ENCODE results near the gene TENM4.

Gene TENM4

GRCh38 chr11:79296141-79296540, 144.7 kb downstream of the TENM4 start:
- no peak for DNase-seq (ENCODE audit: low read depth)

DNA sequence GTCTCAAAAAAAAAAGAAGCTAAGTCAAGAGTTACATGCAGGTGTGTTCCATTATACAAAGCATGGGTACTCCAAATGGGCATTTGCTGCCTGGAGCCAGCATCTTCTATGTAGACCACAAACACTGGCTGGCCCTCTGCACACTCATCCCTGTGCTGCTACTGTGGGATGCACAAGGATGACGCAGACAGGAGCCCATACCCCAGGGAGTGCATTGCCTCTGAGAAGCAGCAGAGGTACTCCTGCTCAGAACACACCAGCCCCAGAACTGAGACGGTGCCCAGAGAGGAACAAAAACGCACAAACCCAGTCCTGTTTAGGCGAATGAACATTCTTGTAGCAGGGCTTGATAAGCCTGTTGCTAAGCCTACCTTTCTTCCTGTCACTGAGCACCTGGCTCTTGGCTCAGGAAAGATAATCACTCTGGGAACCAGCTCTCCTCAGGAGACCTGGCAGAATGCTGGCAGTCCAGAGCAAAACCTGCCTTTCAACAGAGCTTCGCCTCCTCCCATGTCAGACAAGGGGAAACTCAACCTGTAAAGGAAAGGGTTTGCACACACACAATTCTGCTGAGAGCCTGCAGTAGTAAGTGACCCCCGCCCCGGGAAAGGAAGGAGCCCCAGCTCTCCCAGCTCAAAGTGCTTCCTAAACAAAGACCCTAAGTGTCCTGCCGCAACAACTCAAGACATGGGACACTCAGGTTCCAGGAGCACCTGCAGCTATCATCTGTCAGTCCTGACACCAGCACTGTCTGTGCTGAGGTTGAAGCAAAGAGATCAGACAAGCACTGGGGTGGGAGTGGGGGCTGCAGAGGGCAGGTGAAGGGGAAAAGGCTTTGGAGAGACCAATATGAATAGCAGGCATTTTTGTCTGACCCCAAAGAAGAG, 145.7 kb downstream of the TENM4 start:
- no peak for DNase-seq (ENCODE audit: low read depth)

DNA sequence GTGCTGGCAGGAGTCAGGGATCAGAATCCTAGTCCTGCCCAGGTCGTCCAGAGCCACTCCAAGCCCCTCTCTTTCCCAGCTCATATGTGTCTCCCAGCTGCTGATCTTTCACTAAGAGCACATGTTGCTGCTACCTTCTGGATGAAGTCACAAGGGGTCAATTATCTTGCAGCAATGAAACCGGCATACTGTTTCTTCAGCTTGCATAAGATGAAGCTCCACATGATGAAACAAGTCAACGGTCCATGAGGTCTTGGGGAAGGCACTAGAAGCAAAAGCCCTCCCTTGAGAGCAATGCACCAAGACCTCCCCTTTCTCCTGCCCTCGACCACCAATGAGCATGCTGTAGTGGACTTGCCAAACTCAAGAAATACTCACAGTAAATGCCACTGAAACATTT, 148.9 kb downstream of the TENM4 start:
- no peak for DNase-seq (ENCODE audit: low read depth)

DNA sequence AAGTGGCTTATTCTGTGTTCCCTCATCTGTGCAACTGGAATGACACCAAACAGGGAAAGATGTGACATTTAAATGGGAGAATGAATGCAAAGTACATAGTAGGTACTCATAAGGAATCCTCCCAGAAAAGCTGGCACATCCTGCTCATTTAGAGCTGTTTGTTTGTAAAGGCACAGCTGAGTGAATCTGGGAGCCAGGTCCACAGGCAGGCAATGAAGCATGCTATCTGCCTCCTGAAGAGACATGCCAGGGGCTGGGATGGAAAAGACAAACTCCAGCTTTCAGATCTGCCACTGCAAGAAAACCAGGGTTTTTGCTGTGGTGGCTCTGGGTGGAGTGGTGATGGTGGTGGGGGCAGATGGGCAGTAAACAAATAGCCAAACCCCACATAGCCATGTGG, 150.1 kb downstream of the TENM4 start:
- no peak for DNase-seq (ENCODE audit: low read depth)

DNA sequence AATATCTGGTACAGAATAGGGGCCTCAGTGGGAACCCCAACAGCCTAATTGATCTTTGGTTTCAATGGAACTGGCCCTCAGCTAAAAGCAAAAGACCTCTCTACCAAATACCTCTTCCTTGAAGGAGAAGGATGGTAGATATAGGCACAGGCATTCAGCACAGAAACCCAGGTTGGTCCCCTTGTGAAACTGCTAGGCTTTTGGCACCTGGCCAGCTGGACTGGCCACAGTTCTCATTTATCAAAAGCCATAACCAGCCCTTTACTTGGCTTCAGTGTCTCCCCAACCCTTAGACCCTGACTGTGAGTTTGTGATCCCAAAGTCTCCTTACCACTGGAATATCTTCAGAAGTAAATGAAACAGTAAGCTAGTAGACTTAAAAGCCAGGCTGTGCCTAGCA, 152.9 kb downstream of the TENM4 start:
- DNase-seq (ENCODE audit: low read depth): no peak

DNA sequence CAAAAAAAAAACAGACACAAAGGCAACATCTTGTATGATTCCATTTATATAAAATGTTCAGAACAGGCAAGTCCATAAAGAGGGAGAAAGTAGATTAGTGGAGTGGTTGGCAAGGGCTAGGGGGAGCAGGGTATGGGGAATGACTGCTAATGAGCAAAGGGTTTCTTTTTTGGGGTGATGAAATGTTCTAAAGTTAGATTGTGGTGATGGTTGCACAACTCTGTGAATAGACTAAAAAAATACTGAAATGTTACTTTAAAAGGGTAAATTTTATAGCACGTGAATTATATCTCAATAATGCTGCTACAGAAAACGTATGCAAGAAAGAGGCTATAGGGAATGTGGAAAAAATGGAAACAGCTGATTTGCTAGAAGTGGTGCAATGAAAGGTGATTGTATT, 155.1 kb downstream of the TENM4 start:
- no peak for DNase-seq (ENCODE audit: low read depth)

DNA sequence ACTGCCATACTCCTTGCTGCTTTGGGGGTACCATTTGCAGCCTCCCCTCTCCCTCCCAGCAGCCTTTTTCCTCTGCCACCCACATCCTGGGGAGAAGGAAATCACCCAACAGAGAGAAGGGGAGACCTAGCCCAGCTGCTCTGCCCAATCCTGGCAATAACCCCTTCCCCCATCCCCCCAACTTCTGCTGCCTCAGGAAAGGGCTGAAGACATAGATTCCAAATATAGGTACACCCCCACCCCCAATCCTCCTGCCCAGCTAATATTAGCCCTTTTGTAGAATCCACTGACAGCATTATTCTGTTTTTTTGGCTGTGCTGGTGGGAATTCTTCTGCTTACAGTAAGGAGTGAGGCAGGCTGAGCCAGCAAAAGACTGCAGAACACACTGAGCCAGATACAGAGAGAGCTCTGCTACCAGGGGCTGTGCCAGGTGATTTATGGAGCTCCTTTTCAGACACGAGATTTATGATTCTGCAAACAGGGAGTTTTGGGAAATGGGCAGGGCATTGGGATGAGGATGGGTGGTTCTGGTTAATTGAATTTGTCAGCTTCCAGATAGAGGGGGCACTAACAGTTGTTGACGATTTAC, 164.0 kb downstream of the TENM4 start:
- DNase-seq (ENCODE audit: low read depth): no peak

DNA sequence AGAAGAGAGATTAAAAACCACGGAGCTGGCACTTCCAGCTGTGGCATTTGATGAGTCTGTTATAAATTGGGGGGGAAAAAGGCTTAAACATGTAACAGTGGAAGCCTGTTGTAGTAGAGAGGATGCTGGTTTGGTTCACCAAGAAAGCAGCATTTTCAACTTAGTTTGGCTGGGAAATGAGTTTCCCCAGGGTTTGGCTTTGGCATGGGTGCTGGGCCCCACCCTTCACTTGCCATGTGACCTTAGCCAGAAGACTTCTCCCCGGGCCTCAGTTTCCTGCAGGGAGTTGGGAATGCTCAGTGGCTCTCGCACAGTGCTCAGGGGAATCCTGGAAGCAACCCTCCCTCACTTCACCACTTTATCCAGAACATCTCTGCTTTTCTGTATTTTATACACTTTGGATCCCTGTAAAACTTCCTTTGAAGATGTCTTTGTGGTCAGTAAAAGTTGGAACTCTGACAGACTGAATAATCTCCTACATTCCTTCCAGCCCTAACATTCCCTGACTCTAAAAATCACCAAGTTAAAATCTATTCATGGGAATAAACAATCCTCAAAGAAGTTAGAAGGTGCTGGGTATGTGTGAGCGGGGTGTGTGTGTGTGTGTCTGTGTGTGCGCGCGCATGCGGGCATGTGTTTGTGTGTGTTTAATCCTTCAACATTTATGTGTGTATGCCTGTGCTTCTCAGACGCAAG, 166.0 kb downstream of the TENM4 start:
- DNase-seq (ENCODE audit: low read depth): no peak

DNA sequence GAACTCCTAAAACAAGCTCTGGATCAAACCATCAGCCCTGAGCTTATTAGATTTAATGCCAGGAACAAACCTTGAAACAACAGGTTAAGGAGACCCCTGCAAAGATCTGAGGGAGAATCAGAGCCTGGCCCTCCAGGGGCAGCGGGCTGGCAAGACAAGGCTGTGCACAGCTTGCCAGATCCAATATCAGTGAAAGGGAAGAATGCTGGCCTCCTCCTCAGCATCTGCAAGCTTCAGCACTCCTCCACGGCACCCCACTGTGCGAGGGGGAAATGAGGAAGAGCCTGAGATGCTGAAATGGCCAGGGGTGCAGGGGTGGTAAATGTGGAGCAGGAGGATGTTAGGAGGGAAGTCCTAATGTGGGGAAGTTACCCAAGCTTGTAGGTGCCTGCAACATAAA, 167.0 kb downstream of the TENM4 start:
- DNase-seq (ENCODE audit: low read depth): no peak

DNA sequence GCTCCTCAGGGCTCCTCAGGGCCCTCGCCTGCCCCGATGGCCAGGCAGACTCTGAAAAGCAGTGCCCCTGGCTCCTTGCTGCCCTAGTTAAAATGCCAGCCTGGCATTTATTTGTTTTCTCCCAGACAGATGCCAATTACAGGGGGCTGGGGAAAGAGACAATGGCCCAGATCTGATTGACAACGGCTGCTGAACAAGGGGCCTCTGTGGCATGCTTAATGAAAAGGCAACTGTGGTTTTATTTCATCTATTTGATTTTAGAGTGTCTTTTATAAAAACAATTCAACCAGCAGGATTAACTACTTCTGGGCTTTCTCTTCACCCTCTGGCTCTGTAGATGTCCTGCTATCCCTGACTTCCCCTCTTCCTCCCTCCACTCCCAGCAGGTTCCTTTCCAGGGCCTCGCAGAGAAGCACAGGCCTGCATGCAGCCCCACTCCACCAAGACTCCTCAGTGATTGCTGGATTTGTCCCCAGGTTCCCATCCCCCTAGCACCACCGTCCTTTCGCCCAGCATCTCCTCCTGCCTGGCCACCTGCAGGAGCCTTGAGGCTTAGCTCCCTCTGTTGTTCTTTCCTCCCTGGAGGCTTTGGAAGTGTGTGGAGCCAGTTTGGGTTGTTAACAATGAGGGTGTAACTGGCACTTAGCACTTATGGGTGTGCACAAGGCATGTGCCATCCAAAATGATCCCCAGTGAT, 171.1 kb downstream of the TENM4 start:
- no peak for DNase-seq (ENCODE audit: low read depth)

GRCh38 chr11:79266396-79266795, 174.4 kb downstream of the TENM4 start:
- no peak for DNase-seq (ENCODE audit: low read depth)

GRCh38 chr11:79265756-79266322, 175.0 kb downstream of the TENM4 start:
- no peak for DNase-seq (ENCODE audit: low read depth)

DNA sequence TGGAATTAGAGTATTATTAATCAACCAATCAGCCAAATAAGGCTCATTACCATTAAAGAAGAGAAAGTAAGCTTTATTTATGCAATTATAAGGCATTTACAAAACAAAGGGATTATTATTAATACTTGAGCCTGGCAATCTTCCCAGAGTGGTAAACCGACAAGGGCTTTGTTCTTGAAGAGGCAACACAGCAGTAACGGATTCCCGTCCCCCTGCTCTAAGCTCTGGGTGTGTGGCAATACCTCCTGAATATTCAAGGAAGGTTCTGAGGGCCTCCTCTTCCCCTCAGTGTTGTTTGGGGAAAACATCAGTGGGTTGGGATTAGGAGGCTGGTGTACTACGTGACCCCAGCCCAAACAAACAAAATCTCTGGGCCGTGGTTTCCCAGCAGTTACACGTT, 176.5 kb downstream of the TENM4 start:
- no peak for DNase-seq (ENCODE audit: low read depth)

DNA sequence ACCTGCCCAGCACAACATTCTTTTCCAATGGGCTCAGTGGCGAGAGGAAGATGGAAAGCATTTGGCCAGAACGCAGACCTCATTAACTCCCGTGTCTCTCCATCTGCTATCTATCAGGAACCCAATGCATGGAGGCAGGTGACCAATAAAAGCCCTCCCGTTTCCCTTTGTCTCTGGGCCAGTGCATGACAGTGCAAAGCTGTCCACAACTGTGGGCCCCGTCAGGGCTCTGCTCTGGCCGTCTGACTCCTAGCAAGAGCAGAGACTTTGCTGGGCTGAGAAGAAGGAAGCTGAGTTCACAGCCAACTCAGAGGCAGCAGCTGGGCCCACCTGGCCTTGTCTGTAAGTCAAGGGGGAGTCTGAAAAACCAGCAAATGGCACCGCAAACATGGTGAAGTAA, 177.8 kb downstream of the TENM4 start:
- no peak for DNase-seq (ENCODE audit: low read depth)

DNA sequence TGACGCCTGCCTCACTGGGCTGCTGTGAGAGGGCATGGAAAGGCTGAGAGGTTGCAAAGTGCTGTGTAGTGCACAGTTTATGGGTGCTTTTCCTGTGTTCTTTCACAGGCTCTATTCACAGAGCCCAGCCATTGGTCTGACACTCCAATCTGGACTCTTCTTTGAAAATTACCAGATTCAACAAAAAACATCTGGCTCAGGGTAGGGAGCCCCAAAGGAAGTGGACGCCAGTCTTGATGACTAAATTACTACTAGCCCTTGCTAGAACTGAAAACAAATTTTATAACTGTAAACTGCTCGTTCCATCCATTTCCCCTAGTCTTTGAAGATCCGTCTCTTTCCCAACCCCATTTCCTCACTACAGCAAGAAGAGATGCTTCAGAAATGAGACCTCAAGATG, 178.6 kb downstream of the TENM4 start:
- no peak for DNase-seq (ENCODE audit: low read depth)

- no peak for DNase-seq (ENCODE audit: low read depth)
Observed at GRCh38 chr11:79261684-79262083, 179.1 kb downstream of the TENM4 start.

- no peak for DNase-seq (ENCODE audit: low read depth)
Observed at GRCh38 chr11:79259800-79260199, 181.0 kb downstream of the TENM4 start.

DNA sequence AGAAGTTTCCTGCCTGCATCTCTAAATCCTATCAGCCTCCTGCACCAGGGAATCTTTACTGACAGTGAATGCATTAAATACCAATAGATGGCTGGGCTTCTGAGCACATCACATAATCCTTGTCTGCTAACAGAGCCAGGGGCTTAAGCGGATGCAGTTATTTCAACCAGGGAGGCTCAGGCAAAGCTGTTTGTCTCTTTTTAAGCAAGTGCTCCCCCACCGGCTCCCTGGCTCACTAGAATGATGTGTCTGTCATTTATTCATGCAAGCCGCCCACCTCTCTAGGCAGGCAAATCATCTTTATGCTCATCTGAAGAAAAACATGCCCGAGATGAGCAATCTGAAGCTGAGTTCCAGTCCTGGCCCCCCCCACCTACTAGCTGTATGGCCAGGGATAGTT, 182.3 kb downstream of the TENM4 start:
- DNase-seq (ENCODE audit: low read depth): no peak

DNA sequence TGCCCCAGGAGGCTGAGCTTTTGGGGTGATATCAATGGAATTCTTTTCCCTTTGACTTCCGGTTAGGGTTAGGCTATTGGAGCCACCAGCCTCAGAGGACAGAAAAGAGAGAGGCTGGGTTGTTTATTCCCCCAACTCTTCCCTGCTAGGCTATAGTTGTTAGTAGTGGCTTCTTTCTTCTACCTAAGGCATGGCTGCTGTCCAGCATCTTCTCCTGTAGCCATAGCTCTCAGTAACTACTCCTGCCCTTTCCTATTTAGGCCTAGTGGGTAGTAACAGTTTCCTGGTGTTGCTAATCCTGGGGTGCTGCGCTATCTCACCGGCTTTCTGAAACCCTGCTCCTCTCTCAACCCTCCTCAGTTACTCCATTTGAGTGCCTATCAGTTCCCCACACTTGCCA, 184.9 kb downstream of the TENM4 start:
- no peak for DNase-seq (ENCODE audit: low read depth)

DNA sequence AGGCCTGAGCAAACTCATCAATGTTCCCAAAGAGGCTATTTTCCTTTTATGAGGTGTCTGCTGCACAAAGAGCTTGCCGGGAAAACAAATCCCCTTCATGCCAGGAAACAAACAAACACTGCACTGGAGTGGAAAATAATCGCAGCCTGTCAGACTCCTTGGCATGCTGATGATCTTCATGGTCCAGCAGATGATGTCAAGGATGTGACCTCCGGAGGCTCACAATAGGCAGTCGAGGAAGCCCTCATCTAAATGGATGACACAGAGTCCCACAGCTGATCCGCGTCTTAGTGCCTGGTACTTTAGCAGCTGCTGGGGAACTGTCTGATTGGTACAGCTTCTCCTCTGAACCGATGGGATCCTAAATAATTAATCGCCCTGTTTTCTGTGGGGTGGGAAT, 187.6 kb downstream of the TENM4 start:
- no peak for DNase-seq (ENCODE audit: low read depth)

DNA sequence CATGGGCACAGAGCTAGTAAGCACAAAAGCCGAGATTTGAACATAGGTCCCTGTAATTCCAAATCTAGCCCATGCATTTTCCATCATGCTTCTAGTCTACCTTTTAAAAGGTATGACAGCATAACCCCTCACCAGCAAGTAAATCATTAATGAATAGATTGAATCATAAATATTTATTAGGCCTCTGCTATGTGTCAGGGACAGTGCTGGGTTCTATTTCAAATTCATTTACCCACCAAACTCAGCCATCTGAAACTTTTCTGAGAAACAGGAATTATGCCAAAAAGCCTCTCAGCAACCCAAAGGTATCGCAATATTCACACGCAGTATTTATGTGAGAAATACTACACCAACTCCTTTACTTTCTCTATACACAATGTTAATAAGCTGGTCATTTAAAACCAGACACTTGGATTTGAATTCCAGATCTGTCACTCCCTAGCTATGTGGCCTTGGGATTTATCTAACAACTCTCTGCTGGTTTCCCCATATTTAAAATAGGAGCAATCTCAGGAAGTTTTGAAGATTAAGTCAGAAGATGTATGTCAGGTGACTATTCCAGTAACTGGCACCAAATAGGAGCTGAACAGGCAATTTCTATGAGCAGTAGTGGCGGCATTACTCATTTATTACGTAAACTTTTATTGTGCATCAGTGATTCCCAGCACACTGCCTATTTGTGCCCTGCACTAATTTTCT, 191.4 kb downstream of the TENM4 start:
- no peak for DNase-seq (ENCODE audit: low read depth)

DNA sequence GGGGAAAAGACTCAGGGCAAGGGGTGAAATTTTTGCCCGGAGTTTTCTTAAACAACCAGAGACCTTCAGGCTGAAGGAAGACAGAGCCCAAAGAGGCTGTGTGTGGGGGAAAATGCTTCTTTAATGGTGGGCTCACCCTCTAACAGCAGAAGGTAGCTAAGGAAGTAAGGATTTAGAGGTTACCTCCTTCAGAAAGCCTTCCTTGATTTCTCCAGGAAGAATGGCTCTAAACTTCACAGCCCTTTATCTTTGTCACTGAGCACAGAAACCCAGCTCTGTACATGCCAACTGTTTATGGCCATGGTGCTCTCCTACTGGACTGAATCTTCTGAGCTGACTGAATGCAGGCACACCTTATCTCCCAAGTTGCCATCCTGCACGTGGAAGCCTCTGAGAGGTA, 196.0 kb downstream of the TENM4 start:
- DNase-seq (ENCODE audit: low read depth): no peak
